Medulla oblongata (tissue), 1 donor: ENCODE data around the gene TMEM174.

Source experiments
- DNase-seq: peaks from one replicate; pipeline ENCODE4 v3.0.0-alpha.2; 2015; ENCODE audit errors: extremely low spot score

The TMEM174 gene

GRCh38 chr5:73222173-73222572, 49.2 kb downstream of the TMEM174 start:
- no peak for DNase-seq
